HCT116 (cell line): ENCODE measurements around the gene UBTF. TPM values are rescaled to one million over a fixed set of nuclear protein-coding genes. Genes with fewer than 3 reads are reported as not detected.
A peak's percentile ranks its signal among the peaks of the same experiment; 100 is the strongest.

Source experiments
- ATAC-seq: fragments of 200-7000 bp; cut with Tn5 transposase; 2 replicates; pipeline ENCODE4 v1.9.1; 2020; ENCODE audit warnings: mild to moderate bottlenecking, moderate library complexity
- BruUV-seq: library from RNA; stranded (reverse); fragments of 400-500 nt; replicated peaks from 2 replicates; lab custom pipeline; 2021; lab: Mats Ljungman, UMichigan
- CTCF ChIA-PET: fragments of 300-600 bp; sonication (Branson Sonifier 250); formaldehyde crosslinking; loops from one replicate; lab custom pipeline; 2021; ENCODE audit warnings: antibody characterized with exemption; lab: Charles Lee
- POLR2A ChIA-PET: fragments of 300-600, 350-600 bp; sonication (Branson Sonifier 250); formaldehyde crosslinking; loops from one replicate; lab custom pipeline; 2021; ENCODE audit warnings: antibody characterized with exemption; lab: Charles Lee
- RAD21 ChIA-PET, 2 experiments: fragments of 300-600 bp; sonication (Branson Sonifier 250); formaldehyde crosslinking; loops; one replicate each; lab custom pipeline; 2023; ENCODE audit warnings: low total read pairs in 2 of 2; ENCODE audit not compliant: uncharacterized antibody in 2 of 2, unreplicated experiment in 2 of 2, low non-redundant PET in 1 of 2; lab: Charles Lee
- DNase-seq: peaks from one replicate; pipeline ENCODE4 v3.0.0-alpha.2; 2010; ENCODE audit warnings: low read depth, low spot score
- H2AFZ ChIP-seq: fragments of 200-600 bp; shearing (Covaris generic), sonication (generic); 2 replicates; pipeline ENCODE4 v1.6.1; 2017; ENCODE audit warnings: low read depth, mixed run types, mixed read lengths, antibody characterized with exemption, low read length; ENCODE audit not compliant: poor library complexity, severe bottlenecking
- H3K27ac ChIP-seq: 2 replicates; pipeline ENCODE4 v1.5.1; 2012; ENCODE audit warnings: low read depth, low read length
- H3K27me3 ChIP-seq: fragments of 200-600 bp; sonication (generic); 2 replicates; pipeline ENCODE4 v1.6.1; 2016; ENCODE audit warnings: mixed run types, low read length, mixed read lengths; ENCODE audit not compliant: insufficient read depth
- H3K36me3 ChIP-seq, 2 experiments: fragments of 200-500 bp in 1 of 2; fragments of 200-600 bp in 1 of 2; sonication (Bioruptor generic) in 1 of 2; sonication (generic) in 1 of 2; 2 replicates each; pipeline versions ENCODE4 v1.5.1 to v1.6.1; 2014 to 2016; ENCODE audit warnings: low read length in 2 of 2, inconsistent platforms in 1 of 2, mixed read lengths in 1 of 2, mixed run types in 1 of 2; ENCODE audit not compliant: insufficient read depth in 2 of 2, control insufficient read depth in 1 of 2
- H3K4me1 ChIP-seq, 2 experiments: fragments of 200-600 bp in 1 of 2; sonication (generic) in 1 of 2; 2 replicates each; pipeline versions ENCODE4 v1.5.1 to v1.6.1; 2012 to 2017; ENCODE audit warnings: low read length in 2 of 2, inconsistent platforms in 1 of 2, mild to moderate bottlenecking in 1 of 2, mixed read lengths in 1 of 2, mixed run types in 1 of 2, moderate library complexity in 1 of 2; ENCODE audit not compliant: insufficient read depth in 2 of 2, control insufficient read depth in 1 of 2
- H3K4me2 ChIP-seq: fragments of 200-600 bp; sonication (generic); 2 replicates; pipeline ENCODE4 v1.6.1; 2017; ENCODE audit warnings: mixed run types, low read length, mixed read lengths
- H3K4me3 ChIP-seq, 2 experiments: fragments of 200-600 bp in 1 of 2; sonication (generic) in 1 of 2; replicated peaks in 1 of 2; 2 replicates each; pipeline ENCODE4 v1.5.1; 2011 to 2016; ENCODE audit warnings: low read length in 2 of 2, control low read depth in 1 of 2, low read depth in 1 of 2, mild to moderate bottlenecking in 1 of 2, mixed read lengths in 1 of 2, mixed run types in 1 of 2
- H3K79me2 ChIP-seq: fragments of 200-600 bp; sonication (generic); 2 replicates; pipeline ENCODE4 v1.6.1; 2017; ENCODE audit warnings: mild to moderate bottlenecking, mixed run types, low read length, moderate library complexity, mixed read lengths; ENCODE audit not compliant: insufficient read depth
- H3K9ac ChIP-seq: fragments of 200-600 bp; sonication (generic); 2 replicates; pipeline ENCODE4 v1.6.1; 2016; ENCODE audit warnings: low read length, mixed read lengths
- H3K9me2 ChIP-seq: fragments of 200-600 bp; sonication (generic), shearing (Covaris generic); 2 replicates; pipeline ENCODE4 v1.6.1; 2017; ENCODE audit warnings: mixed run types, mild to moderate bottlenecking, moderate library complexity; ENCODE audit not compliant: insufficient read depth
- H3K9me3 ChIP-seq, 2 experiments: fragments of 200-500 bp in 1 of 2; fragments of 200-600 bp in 1 of 2; sonication (Bioruptor generic) in 1 of 2; sonication (generic) in 1 of 2; 2 replicates each; pipeline ENCODE4 v1.6.1; 2014 to 2017; ENCODE audit warnings: low read length in 2 of 2, mixed read lengths in 2 of 2, inconsistent platforms in 1 of 2, low read depth in 1 of 2, mild to moderate bottlenecking in 1 of 2, mixed run types in 1 of 2, moderate library complexity in 1 of 2; ENCODE audit not compliant: control insufficient read depth in 1 of 2, insufficient read depth in 1 of 2
- H4K20me1 ChIP-seq: fragments of 200-600 bp; sonication (generic), shearing (Covaris generic); 2 replicates; pipeline ENCODE4 v1.6.1; 2017; ENCODE audit warnings: mixed run types, mild to moderate bottlenecking, moderate library complexity; ENCODE audit not compliant: insufficient read depth
- ELF1 ChIP-seq: IDR thresholded peaks from 2 replicates; pipeline ENCODE4 v1.6.1; 2012; ENCODE audit warnings: low read depth, borderline replicate concordance
- FOSL1 ChIP-seq: IDR thresholded peaks from 2 replicates; pipeline ENCODE4 v1.6.1; 2012; ENCODE audit warnings: low read depth
- JUND ChIP-seq: IDR thresholded peaks from 2 replicates; pipeline ENCODE4 v1.6.1; 2012
- SRF ChIP-seq: IDR thresholded peaks from 2 replicates; pipeline ENCODE4 v1.6.1; 2012; ENCODE audit warnings: low read depth
- intact Hi-C: fragments of 100-400 bp; cut with micrococcal nuclease; formaldehyde crosslinking; loops from 2 replicates; pipeline ENCODE4 v1.10.0; 2022
- total RNA-seq: library from RNA; stranded (reverse); gene quantifications from one replicate; pipeline ENCODE4 v1.2.1, GENCODE V29; 2021; ENCODE audit not compliant: unreplicated experiment
- TF ChIP-seq, protein P1 (sequence below): IDR thresholded peaks from 2 replicates; pipeline ENCODE4 v1.6.1; 2012; ENCODE audit warnings: low read depth
- TF ChIP-seq, protein P2 (sequence below): IDR thresholded peaks from 2 replicates; pipeline ENCODE4 v1.6.1; 2011; ENCODE audit warnings: mild to moderate bottlenecking, low read length, moderate library complexity; ENCODE audit not compliant: insufficient replicate concordance; ENCODE audit errors: extremely low read depth

UBTF gene
- total RNA-seq, 1 experiment from 2014 or later, result 84.3 TPM

DNA sequence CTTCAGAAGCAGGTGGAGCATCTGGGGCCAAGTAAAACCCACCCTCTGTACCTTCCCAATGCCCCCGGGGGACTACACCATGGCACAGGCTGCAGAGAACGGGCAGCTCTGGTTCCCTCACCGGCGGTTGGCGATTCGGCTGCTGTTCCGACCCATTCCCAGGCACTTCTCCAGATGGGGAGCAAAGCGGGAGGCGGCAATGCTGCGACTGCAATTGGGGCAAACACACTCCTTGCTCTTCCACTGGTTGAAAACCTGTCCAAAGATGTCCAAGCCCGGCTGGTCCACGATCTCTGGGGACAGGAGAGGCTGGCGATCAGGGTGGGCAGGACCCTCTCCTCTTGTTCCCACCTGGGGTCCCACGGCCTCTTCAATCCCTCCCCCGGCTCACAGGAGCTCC lies 22.4 kb downstream of the UBTF start:
- Histone ChIP-seq H3K4me2 (no peak overlapping the region), H3K9ac (peak overlapping the region; percentile 94; the same call in 1 of the 2 replicates), H3K27ac (peak overlapping the region; percentile 98; the same call in 1 of the 2 replicates), H4K20me1 (no peaks in the 10 kb centered on the region), H2AFZ (no peak overlapping the region), H3K9me3 (no peaks in the 10 kb centered on the region), H3K27me3 (no peaks in the 10 kb centered on the region), H3K4me3 (no peak overlapping the region), H3K79me2 (peaks cover 25% of the 10 kb centered on the region), H3K4me1 (peaks cover 13 to 23% of the 10 kb centered on the region in 2 experiments), H3K36me3 (peaks cover 24 to 30% of the 10 kb centered on the region in 2 experiments), H3K9me2 (no peaks in the 10 kb centered on the region)
- no peak for ATAC-seq
- ChIA-PET CTCF (no interaction called here), POLR2A (interaction anchor here (0.6 kb wide), 1 partner anchor 11 kb away, joined by 4 read pairs; no protein-coding TSS in a partner anchor), RAD21 (no interaction called here)
- no TSS peak for BruUV-seq
- DNase-seq, result no peak
- no peak for TF ChIP-seq FOSL1
- no peak for TF ChIP-seq ELF1
- TF ChIP-seq, protein P1, sequence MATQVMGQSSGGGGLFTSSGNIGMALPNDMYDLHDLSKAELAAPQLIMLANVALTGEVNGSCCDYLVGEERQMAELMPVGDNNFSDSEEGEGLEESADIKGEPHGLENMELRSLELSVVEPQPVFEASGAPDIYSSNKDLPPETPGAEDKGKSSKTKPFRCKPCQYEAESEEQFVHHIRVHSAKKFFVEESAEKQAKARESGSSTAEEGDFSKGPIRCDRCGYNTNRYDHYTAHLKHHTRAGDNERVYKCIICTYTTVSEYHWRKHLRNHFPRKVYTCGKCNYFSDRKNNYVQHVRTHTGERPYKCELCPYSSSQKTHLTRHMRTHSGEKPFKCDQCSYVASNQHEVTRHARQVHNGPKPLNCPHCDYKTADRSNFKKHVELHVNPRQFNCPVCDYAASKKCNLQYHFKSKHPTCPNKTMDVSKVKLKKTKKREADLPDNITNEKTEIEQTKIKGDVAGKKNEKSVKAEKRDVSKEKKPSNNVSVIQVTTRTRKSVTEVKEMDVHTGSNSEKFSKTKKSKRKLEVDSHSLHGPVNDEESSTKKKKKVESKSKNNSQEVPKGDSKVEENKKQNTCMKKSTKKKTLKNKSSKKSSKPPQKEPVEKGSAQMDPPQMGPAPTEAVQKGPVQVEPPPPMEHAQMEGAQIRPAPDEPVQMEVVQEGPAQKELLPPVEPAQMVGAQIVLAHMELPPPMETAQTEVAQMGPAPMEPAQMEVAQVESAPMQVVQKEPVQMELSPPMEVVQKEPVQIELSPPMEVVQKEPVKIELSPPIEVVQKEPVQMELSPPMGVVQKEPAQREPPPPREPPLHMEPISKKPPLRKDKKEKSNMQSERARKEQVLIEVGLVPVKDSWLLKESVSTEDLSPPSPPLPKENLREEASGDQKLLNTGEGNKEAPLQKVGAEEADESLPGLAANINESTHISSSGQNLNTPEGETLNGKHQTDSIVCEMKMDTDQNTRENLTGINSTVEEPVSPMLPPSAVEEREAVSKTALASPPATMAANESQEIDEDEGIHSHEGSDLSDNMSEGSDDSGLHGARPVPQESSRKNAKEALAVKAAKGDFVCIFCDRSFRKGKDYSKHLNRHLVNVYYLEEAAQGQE, result no peak
- TF ChIP-seq, protein P2, sequence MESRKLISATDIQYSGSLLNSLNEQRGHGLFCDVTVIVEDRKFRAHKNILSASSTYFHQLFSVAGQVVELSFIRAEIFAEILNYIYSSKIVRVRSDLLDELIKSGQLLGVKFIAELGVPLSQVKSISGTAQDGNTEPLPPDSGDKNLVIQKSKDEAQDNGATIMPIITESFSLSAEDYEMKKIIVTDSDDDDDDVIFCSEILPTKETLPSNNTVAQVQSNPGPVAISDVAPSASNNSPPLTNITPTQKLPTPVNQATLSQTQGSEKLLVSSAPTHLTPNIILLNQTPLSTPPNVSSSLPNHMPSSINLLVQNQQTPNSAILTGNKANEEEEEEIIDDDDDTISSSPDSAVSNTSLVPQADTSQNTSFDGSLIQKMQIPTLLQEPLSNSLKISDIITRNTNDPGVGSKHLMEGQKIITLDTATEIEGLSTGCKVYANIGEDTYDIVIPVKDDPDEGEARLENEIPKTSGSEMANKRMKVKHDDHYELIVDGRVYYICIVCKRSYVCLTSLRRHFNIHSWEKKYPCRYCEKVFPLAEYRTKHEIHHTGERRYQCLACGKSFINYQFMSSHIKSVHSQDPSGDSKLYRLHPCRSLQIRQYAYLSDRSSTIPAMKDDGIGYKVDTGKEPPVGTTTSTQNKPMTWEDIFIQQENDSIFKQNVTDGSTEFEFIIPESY, result no peak
- TF ChIP-seq SRF, result no peak
- no peak for TF ChIP-seq JUND
- intact Hi-C loops, result no loop called here
